B cell (primary cell): Measurements from ENCODE around the gene USP34. TPM values are rescaled to one million over a fixed set of nuclear protein-coding genes. Genes with fewer than 3 reads are reported as not detected.
"Not testable (repeated sequence)": the region's sequence is repeated elsewhere in the genome, so short reads cannot be mapped to it uniquely, and the experiment has no call there.

Experiments used
- ATAC-seq: fragments of 200-7000 bp; cut with Tn5 transposase; one replicate; pipeline ENCODE4 v1.10.0; 2021; ENCODE audit warnings: low read depth, mild to moderate bottlenecking, moderate number of reproducible peaks, moderate library complexity
- CTCF ChIA-PET: fragments of 350-600 bp; sonication (Branson Sonifier 250); formaldehyde crosslinking; loops from one replicate; lab custom pipeline; 2021; ENCODE audit warnings: antibody characterized with exemption, inconsistent platforms; lab: Charles Lee
- POLR2A ChIA-PET: fragments of 350-600 bp; sonication (Branson Sonifier 250); formaldehyde crosslinking; loops from one replicate; lab custom pipeline; 2021; ENCODE audit warnings: antibody characterized with exemption; lab: Charles Lee
- DNase-seq: peaks from one replicate; pipeline ENCODE4 v3.0.0; 2013
- H2AFZ ChIP-seq: 2 replicates; pipeline ENCODE4 v1.6.1; 2012; ENCODE audit warnings: mild to moderate bottlenecking, low read depth, low read length; ENCODE audit not compliant: insufficient read depth, poor library complexity, severe bottlenecking
- H3K27ac ChIP-seq, 2 donors: 1 replicate in 1 of 2; 2 replicates in 1 of 2; pipeline ENCODE4 v1.5.1; 2012 to 2013; ENCODE audit warnings: low read length in 2 of 2, mild to moderate bottlenecking in 2 of 2, moderate library complexity in 1 of 2
- H3K27me3 ChIP-seq, 4 experiments: fragments of 200-600 bp in 1 of 4; sonication (generic) in 1 of 4; replicated peaks in 1 of 4; 1 replicate in 2 of 4; 2 replicates in 2 of 4; pipeline versions ENCODE4 v1.6.1 to v1.7.0; 2013 to 2016; ENCODE audit warnings: low read length in 3 of 4, mild to moderate bottlenecking in 2 of 4, mixed read lengths in 1 of 4, moderate library complexity in 1 of 4; ENCODE audit not compliant: insufficient read depth in 4 of 4, control insufficient read depth in 3 of 4; ENCODE audit errors: control extremely low read depth in 1 of 4
- H3K36me3 ChIP-seq, 2 experiments: replicated peaks in 1 of 2; 1 replicate in 1 of 2; 2 replicates in 1 of 2; pipeline versions ENCODE4 v1.6.1 to v1.7.1; 2013; ENCODE audit warnings: low read length in 1 of 2; ENCODE audit not compliant: insufficient read depth in 2 of 2, control insufficient read depth in 1 of 2; ENCODE audit errors: control extremely low read depth in 1 of 2, extremely low read depth in 1 of 2
- H3K4me1 ChIP-seq, 2 donors: fragments of 200-600 bp in 1 of 2; sonication (generic) in 1 of 2; 1 replicate in 1 of 2; 2 replicates in 1 of 2; pipeline versions ENCODE4 v1.5.1 to v1.6.1; 2013 to 2017; ENCODE audit warnings: low read length in 2 of 2; ENCODE audit not compliant: control insufficient read depth in 2 of 2, insufficient read depth in 2 of 2
- H3K4me2 ChIP-seq: replicated peaks from 2 replicates; pipeline ENCODE3; 2012; ENCODE audit warnings: mild to moderate bottlenecking, low read depth, low read length; ENCODE audit not compliant: poor library complexity, severe bottlenecking
- H3K4me3 ChIP-seq, 5 experiments: fragments of 200-600 bp in 1 of 5; sonication (generic) in 1 of 5; 1 replicate in 3 of 5; 2 replicates in 2 of 5; pipeline versions ENCODE4 v1.5.1 to v1.7.0; 2011 to 2016; ENCODE audit warnings: low read length in 4 of 5, mild to moderate bottlenecking in 4 of 5, low read depth in 2 of 5, control low read depth in 1 of 5, moderate library complexity in 1 of 5; ENCODE audit not compliant: insufficient read depth in 1 of 5; ENCODE audit errors: control extremely low read depth in 1 of 5, extremely low read depth in 1 of 5
- H3K79me2 ChIP-seq: fragments of 200-600 bp; sonication (generic); one replicate; pipeline ENCODE4 v1.6.0; 2016; ENCODE audit warnings: low read length; ENCODE audit not compliant: control insufficient read depth, insufficient read depth
- H3K9ac ChIP-seq: fragments of 200-600 bp; sonication (generic); 2 replicates; pipeline ENCODE4 v1.6.1; 2017; ENCODE audit warnings: mild to moderate bottlenecking, low read length, moderate library complexity
- H3K9me3 ChIP-seq, 3 donors: one replicate each; pipeline versions ENCODE4 v1.6.1 to v1.7.1; 2013; ENCODE audit warnings: low read length in 2 of 3; ENCODE audit not compliant: control insufficient read depth in 2 of 3, insufficient read depth in 1 of 3; ENCODE audit errors: control extremely low read depth in 1 of 3
- H4K20me1 ChIP-seq: 2 replicates; pipeline ENCODE4 v1.6.0; 2012; ENCODE audit warnings: mild to moderate bottlenecking, low read length; ENCODE audit not compliant: insufficient read depth, control insufficient read depth, poor library complexity, severe bottlenecking
- H3K27ac Mint-ChIP-seq: one replicate; pipeline ENCODE4 v1.8.0; 2021; ENCODE audit warnings: mixed read lengths
- H3K27me3 Mint-ChIP-seq: one replicate; pipeline ENCODE4 v1.8.0; 2021; ENCODE audit warnings: mixed read lengths
- H3K4me1 Mint-ChIP-seq: one replicate; pipeline ENCODE4 v1.8.0; 2021; ENCODE audit warnings: mixed read lengths
- H3K4me3 Mint-ChIP-seq: one replicate; pipeline ENCODE4 v1.8.0; 2021; ENCODE audit warnings: mixed read lengths
- H3K9me3 Mint-ChIP-seq: one replicate; pipeline ENCODE4 v1.8.0; 2022; ENCODE audit warnings: mixed read lengths; ENCODE audit not compliant: insufficient read depth
- EZH2 ChIP-seq: IDR thresholded peaks from 2 replicates; pipeline ENCODE4 v1.6.1; 2012; ENCODE audit warnings: borderline replicate concordance, low read depth, mild to moderate bottlenecking, moderate library complexity, low read length; ENCODE audit not compliant: insufficient read depth, poor library complexity, severe bottlenecking
- WGBS: methylation state at CpG from one replicate; pipeline ENCODE4 v1.1.5; 2013; ENCODE audit warnings: missing lambda C conversion rate; ENCODE audit not compliant: insufficient coverage; 5-methylcytosine and 5-hydroxymethylcytosine counted together
- intact Hi-C: fragments of 100-400 bp; cut with micrococcal nuclease; formaldehyde crosslinking; loops from one replicate; pipeline ENCODE4 v1.10.0; 2022
- polyA plus RNA-seq: library from polyadenylated mRNA; depleted of rRNA; stranded (reverse); fragments of >200 nt; gene quantifications from 2 replicates; pipeline ENCODE4 v1.2.3, GENCODE V29; 2012
- total RNA-seq, 2 donors: library from RNA; stranded (reverse); fragments of 120-200 nt in 1 of 2; gene quantifications; 1 replicate in 1 of 2; 2 replicates in 1 of 2; pipeline versions ENCODE4 v1.2.3 to v1.2.4, GENCODE V29; 2013 to 2022
- TF ChIP-seq, protein P1 (sequence below): fragments of 200-600 bp; IDR thresholded peaks from one replicate; pipeline ENCODE4 v1.8.0; 2022; ENCODE audit warnings: antibody characterized with exemption, mild to moderate bottlenecking

The USP34 gene
- total and polyA plus RNA-seq, 2 donors (not counting 1 experiment from before 2014, with no cell fraction given), result 70.3 to 311 TPM

DNA sequence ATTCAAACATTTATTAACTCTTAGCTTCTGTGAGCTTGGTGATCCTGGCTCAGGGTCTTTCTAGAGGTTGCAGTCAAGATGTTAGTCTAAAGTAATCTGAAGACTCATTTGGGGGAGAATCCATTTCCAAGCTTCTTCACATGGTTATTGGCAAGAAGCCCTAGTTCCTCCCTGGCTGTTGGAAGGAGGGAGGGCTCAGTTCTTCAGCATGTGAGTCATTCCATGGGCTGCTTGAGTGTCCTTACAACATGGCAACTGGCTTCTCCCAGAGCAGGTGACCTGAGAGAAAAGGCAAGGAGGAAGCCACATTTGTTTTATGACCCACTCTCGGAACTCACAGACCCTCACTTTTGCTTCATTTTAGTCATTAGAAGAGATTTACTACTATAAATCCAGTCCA, 319.5 kb downstream of the USP34 start:
- Mint-ChIP-seq H3K4me3 (no peak overlapping the region), H3K27ac (no peak overlapping the region), H3K27me3 (no peaks in the 10 kb centered on the region), H3K4me1 (peaks cover 1% of the 10 kb centered on the region), H3K9me3 (no peaks in the 10 kb centered on the region)
- TF ChIP-seq EZH2, result no peak
- TF ChIP-seq, protein P1, sequence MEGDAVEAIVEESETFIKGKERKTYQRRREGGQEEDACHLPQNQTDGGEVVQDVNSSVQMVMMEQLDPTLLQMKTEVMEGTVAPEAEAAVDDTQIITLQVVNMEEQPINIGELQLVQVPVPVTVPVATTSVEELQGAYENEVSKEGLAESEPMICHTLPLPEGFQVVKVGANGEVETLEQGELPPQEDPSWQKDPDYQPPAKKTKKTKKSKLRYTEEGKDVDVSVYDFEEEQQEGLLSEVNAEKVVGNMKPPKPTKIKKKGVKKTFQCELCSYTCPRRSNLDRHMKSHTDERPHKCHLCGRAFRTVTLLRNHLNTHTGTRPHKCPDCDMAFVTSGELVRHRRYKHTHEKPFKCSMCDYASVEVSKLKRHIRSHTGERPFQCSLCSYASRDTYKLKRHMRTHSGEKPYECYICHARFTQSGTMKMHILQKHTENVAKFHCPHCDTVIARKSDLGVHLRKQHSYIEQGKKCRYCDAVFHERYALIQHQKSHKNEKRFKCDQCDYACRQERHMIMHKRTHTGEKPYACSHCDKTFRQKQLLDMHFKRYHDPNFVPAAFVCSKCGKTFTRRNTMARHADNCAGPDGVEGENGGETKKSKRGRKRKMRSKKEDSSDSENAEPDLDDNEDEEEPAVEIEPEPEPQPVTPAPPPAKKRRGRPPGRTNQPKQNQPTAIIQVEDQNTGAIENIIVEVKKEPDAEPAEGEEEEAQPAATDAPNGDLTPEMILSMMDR, result no peak
- WGBS, result no CpG with 5 or more reads among the region's 1 CpG
- intact Hi-C loops, result no loop called here
- no peak overlapping the region for H3K9ac ChIP-seq
- DNase-seq (no peak), ATAC-seq (no peak)
- CTCF ChIA-PET, result no interaction called here
- H3K36me3 ChIP-seq, result peaks cover 7 to 26% of the 10 kb centered on the region in 2 experiments
- H3K79me2 ChIP-seq, result peaks cover 30% of the 10 kb centered on the region
- no peaks in the 10 kb centered on the region for H4K20me1 ChIP-seq
- H3K9me3 ChIP-seq, result no peaks in the 10 kb centered on the region
- H2AFZ ChIP-seq, result no peak overlapping the region
- H3K4me3 ChIP-seq, result no peak overlapping the region
- H3K4me1 ChIP-seq, result no peaks in the 10 kb centered on the region
- POLR2A ChIA-PET, result no interaction called here
- H3K27me3 ChIP-seq, result no peaks in the 10 kb centered on the region
- no peak overlapping the region for H3K4me2 ChIP-seq
- no peak overlapping the region for H3K27ac ChIP-seq

DNA sequence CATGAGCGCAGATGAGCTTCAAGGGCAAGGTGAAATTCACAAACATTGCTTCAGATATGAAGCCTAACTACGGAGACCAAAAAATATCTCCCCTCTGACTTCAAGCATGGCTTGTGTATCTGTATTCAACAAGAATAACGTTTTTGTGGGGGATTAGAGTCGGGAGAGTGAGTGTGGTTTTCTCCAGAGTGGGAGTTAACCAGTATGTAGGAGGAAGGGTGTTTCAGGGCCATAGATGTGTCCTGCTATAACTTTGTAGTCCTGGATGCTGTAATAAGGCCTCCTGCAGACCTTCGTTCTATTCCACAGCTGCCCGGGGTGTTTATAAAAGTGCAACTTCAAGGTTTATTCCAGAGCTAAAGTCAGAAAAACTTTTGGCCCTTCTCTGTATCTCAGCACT, 321.8 kb downstream of the USP34 start:
- POLR2A ChIA-PET, result no interaction called here
- no peak for DNase-seq

DNA sequence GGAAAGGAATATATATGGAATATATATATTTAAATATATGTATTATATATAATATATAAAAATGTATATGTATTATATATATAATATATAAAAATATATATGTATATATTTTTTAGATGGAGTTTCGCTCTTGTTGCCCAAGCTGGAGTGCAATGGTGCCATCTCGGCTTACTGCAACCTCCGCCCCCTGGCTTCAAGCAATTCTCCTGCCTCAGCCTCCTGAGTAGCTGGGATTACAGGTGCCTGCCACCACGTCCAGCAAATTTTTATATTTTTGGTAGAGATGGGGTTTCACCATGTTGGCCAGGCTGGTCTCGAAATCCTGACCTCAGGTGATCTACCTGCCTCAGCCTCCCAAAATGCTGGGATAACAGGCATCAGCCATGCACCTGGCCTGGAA, 322.8 kb downstream of the USP34 start:
- POLR2A ChIA-PET, H3K27ac Mint-ChIP-seq, intact Hi-C loops, H3K27ac ChIP-seq, CTCF ChIA-PET, H3K9ac ChIP-seq, H4K20me1 ChIP-seq, H3K4me2 ChIP-seq, H3K27me3 ChIP-seq, H3K9me3 ChIP-seq, ATAC-seq, H3K4me3 Mint-ChIP-seq, H2AFZ ChIP-seq, H3K4me3 ChIP-seq, H3K27me3 Mint-ChIP-seq, DNase-seq, H3K9me3 Mint-ChIP-seq: not testable (repeated sequence)
- Histone ChIP-seq H3K36me3 (peaks cover 7 to 30% of the 10 kb centered on the region in 2 experiments), H3K79me2 (peaks cover 41% of the 10 kb centered on the region), H3K4me1 (peaks cover 8 to 11% of the 10 kb centered on the region in 2 donors)
- H3K4me1 Mint-ChIP-seq, result peaks cover 11% of the 10 kb centered on the region
- no CpG with 5 or more reads among the region's 5 CpGs for WGBS

More for the DNA sequence above, 321.8 kb downstream of the USP34 start:
- Histone ChIP-seq H4K20me1 (no peaks in the 10 kb centered on the region), H3K9me3 (no peaks in the 10 kb centered on the region), H3K4me1 (peaks cover 8 to 11% of the 10 kb centered on the region in 2 donors), H3K9ac (no peak overlapping the region), H3K27ac (no peak overlapping the region), H3K4me3 (no peak overlapping the region), H3K36me3 (peaks cover 7 to 26% of the 10 kb centered on the region in 2 experiments), H2AFZ (no peak overlapping the region), H3K79me2 (peaks cover 41% of the 10 kb centered on the region), H3K27me3 (no peaks in the 10 kb centered on the region), H3K4me2 (no peak overlapping the region)
- H3K27me3 Mint-ChIP-seq, result no peaks in the 10 kb centered on the region
- H3K4me1 Mint-ChIP-seq, result peaks cover 11% of the 10 kb centered on the region
- no peak overlapping the region for H3K4me3 Mint-ChIP-seq
- CTCF ChIA-PET, result no interaction called here
- TF ChIP-seq, protein P1, result no peak
- no peak for TF ChIP-seq EZH2
- no peak overlapping the region for H3K27ac Mint-ChIP-seq
- intact Hi-C loops, result no loop called here
- no peak for ATAC-seq
- WGBS, result 94% methylated on average over 4 of the region's 6 CpGs
- no peaks in the 10 kb centered on the region for H3K9me3 Mint-ChIP-seq
